Measurements from ENCODE around the gene CD22. TPM values are rescaled to one million over a fixed set of nuclear protein-coding genes. Genes with fewer than 3 reads are reported as not detected.
"Not testable (repeated sequence)": the region's sequence is repeated elsewhere in the genome, so short reads cannot be mapped to it uniquely, and the experiment has no call there.

The CD22 gene
- total RNA-seq, 2 donors from 2014 or later, result 1.4 to 3.6 TPM

- H3K27me3 ChIP-seq (replicated peaks; ENCODE audit: insufficient read depth), result no peaks in the 10 kb centered on the region
- no peak within 1 kb of the TSS for H3K27ac ChIP-seq
- DNase-seq (ENCODE audit: low spot score), result no peak
- no peaks in the 10 kb centered on the region for H3K9me3 ChIP-seq
- no peak for TF ChIP-seq CTCF (IDR thresholded peaks at IDR 0.05)
- H3K4me3 ChIP-seq, result no peak within 1 kb of the TSS
- no peak for ATAC-seq (ENCODE audit: insufficient number of reproducible peaks, low FRiP score, low read depth)
- no peaks in the 10 kb centered on the region for H3K4me1 ChIP-seq (ENCODE audit: control insufficient read depth in 1 of 2, low read depth in 2 of 2)
- H3K36me3 ChIP-seq, result no peaks in the 10 kb centered on the region
Measured at GRCh38 chr19:35370722-35371121, 41.7 kb downstream of the CD22 start, which contains the start of gene GPR42. Gene GPR42 (plus strand): TSS chr19:35371068. CDS start chr19:35371360, 292 bp downstream.

DNA sequence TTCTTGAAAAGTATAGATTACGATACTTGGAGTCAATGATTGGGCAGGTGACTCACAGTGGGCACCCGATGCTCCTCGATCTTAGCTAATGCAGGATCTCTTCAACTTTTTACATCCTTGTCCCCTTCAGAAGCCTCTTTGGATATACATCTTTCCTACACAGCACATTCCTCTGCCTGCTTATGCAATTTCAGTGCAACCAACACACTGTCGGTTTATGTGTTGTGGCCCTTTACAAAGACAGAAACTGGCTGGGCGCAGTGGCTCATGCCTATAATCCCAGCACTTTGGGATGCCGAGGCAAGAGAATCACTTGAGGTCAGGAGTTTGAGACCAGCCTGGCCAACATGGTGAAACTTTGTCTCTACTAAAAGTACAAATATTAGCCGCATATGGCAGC, 44.5 kb downstream of the CD22 start:
- DNase-seq (ENCODE audit: low spot score) (no peak), ATAC-seq (ENCODE audit: insufficient number of reproducible peaks, low FRiP score, low read depth) (no peak)
- no peak overlapping the region for H3K27ac ChIP-seq
- no peaks in the 10 kb centered on the region for H3K36me3 ChIP-seq
- H3K27me3 ChIP-seq (replicated peaks; ENCODE audit: insufficient read depth), result no peaks in the 10 kb centered on the region
- H3K9me3 ChIP-seq, result no peaks in the 10 kb centered on the region
- no peaks in the 10 kb centered on the region for H3K4me1 ChIP-seq (ENCODE audit: control insufficient read depth in 1 of 2, low read depth in 2 of 2)
- no peak for TF ChIP-seq CTCF (IDR thresholded peaks at IDR 0.05)
- no peak overlapping the region for H3K4me3 ChIP-seq

GRCh38 chr19:35374031-35374430, 45.0 kb downstream of the CD22 start:
- H3K4me1 ChIP-seq (ENCODE audit: control insufficient read depth in 1 of 2, low read depth in 2 of 2); H3K9me3 ChIP-seq; H3K4me3 ChIP-seq; H3K27me3 ChIP-seq (replicated peaks; ENCODE audit: insufficient read depth); DNase-seq (ENCODE audit: low spot score); H3K36me3 ChIP-seq; ATAC-seq (ENCODE audit: insufficient number of reproducible peaks, low FRiP score, low read depth); H3K27ac ChIP-seq: not testable (repeated sequence)

GRCh38 chr19:35375505-35376307, 46.7 kb downstream of the CD22 start:
- H3K9me3 ChIP-seq, result no peaks in the 10 kb centered on the region
- no peaks in the 10 kb centered on the region for H3K36me3 ChIP-seq
- H3K4me3 ChIP-seq, result no peak overlapping the region
- DNase-seq (ENCODE audit: low spot score) (no peak), ATAC-seq (ENCODE audit: insufficient number of reproducible peaks, low FRiP score, low read depth) (no peak)
- no peaks in the 10 kb centered on the region for H3K4me1 ChIP-seq (ENCODE audit: control insufficient read depth in 1 of 2, low read depth in 2 of 2)
- no peak overlapping the region for H3K27ac ChIP-seq
- H3K27me3 ChIP-seq (replicated peaks; ENCODE audit: insufficient read depth), result no peaks in the 10 kb centered on the region
- no peak for TF ChIP-seq CTCF (IDR thresholded peaks at IDR 0.05)

GRCh38 chr19:35377656-35378055, 48.7 kb downstream of the CD22 start:
- H3K9me3 ChIP-seq, result no peaks in the 10 kb centered on the region
- H3K4me3 ChIP-seq, result no peak overlapping the region
- DNase-seq (ENCODE audit: low spot score) (no peak), ATAC-seq (ENCODE audit: insufficient number of reproducible peaks, low FRiP score, low read depth) (no peak)
- H3K36me3 ChIP-seq, result no peaks in the 10 kb centered on the region
- TF ChIP-seq CTCF (IDR thresholded peaks at IDR 0.05), result no peak
- H3K27ac ChIP-seq, result no peak overlapping the region
- no peaks in the 10 kb centered on the region for H3K27me3 ChIP-seq (replicated peaks; ENCODE audit: insufficient read depth)
- H3K4me1 ChIP-seq (ENCODE audit: control insufficient read depth in 1 of 2, low read depth in 2 of 2), result no peaks in the 10 kb centered on the region

Data from thoracic aorta (tissue), 2 donors.